Vagina (tissue), 2 donors: ENCODE measurements around the gene ILDR2. TPM values are rescaled to one million over a fixed set of nuclear protein-coding genes. Genes with fewer than 3 reads are reported as not detected.

Experiments used
- DNase-seq, 2 donors: peaks; one replicate each; pipeline ENCODE4 v3.0.0-alpha.2; 2017; ENCODE audit errors: extremely low spot score in 2 of 2
- H3K27ac ChIP-seq: fragments of 200-600 bp; sonication (generic); one replicate; pipeline ENCODE4 v1.5.1; 2019
- H3K27me3 ChIP-seq: fragments of 200-600 bp; sonication (generic); one replicate; pipeline ENCODE4 v1.5.1; 2019
- H3K36me3 ChIP-seq, 2 donors: fragments of 200-600 bp; sonication (generic); one replicate each; pipeline ENCODE4 v1.5.1; 2017 to 2019
- H3K4me1 ChIP-seq: fragments of 200-600 bp; sonication (generic); one replicate; pipeline ENCODE4 v1.5.1; 2019
- H3K4me3 ChIP-seq, 2 donors: fragments of 200-600 bp; sonication (generic); 1 replicate in 1 of 2; 2 replicates in 1 of 2; pipeline ENCODE4 v1.5.1; 2016 to 2019
- H3K9me3 ChIP-seq: fragments of 200-600 bp; sonication (generic); one replicate; pipeline ENCODE4 v1.5.1; 2019
- POLR2A ChIP-seq, 2 donors: fragments of 450-650 bp; IDR thresholded peaks; one replicate each; pipeline ENCODE4 v1.6.1; 2017; ENCODE audit warnings: antibody characterized with exemption in 2 of 2, mild to moderate bottlenecking in 2 of 2, moderate library complexity in 2 of 2
- POLR2AphosphoS5 ChIP-seq, 2 donors: sonication (generic); formaldehyde crosslinking; IDR thresholded peaks; one replicate each; pipeline ENCODE4 v1.9.0; 2017; ENCODE audit warnings: antibody characterized with exemption in 2 of 2, mild to moderate bottlenecking in 2 of 2, low read depth in 1 of 2; ENCODE audit not compliant: insufficient read depth in 1 of 2
- intact Hi-C: fragments of 100-400 bp; cut with DNase I; formaldehyde crosslinking; loops from one replicate; pipeline ENCODE4 v1.15.1; 2023
- total RNA-seq: library from RNA; depleted of rRNA; stranded (reverse); fragments of >200 nt; gene quantifications from one replicate; pipeline ENCODE4 v1.2.3, GENCODE V29; 2016
- TF ChIP-seq, protein P1 (sequence below), 3 experiments: fragments of 450-650 bp in 2 of 3; fragments of 200-600 bp in 1 of 3; sonication (generic) in 1 of 3; IDR thresholded peaks; one replicate each; pipeline ENCODE4 v1.5.1; 2017 to 2019; ENCODE audit warnings: antibody characterized with exemption in 3 of 3, mild to moderate bottlenecking in 2 of 3, moderate library complexity in 2 of 3

ILDR2 gene
- total RNA-seq, 1 donor from 2014 or later, result 0.25 TPM

DNA sequence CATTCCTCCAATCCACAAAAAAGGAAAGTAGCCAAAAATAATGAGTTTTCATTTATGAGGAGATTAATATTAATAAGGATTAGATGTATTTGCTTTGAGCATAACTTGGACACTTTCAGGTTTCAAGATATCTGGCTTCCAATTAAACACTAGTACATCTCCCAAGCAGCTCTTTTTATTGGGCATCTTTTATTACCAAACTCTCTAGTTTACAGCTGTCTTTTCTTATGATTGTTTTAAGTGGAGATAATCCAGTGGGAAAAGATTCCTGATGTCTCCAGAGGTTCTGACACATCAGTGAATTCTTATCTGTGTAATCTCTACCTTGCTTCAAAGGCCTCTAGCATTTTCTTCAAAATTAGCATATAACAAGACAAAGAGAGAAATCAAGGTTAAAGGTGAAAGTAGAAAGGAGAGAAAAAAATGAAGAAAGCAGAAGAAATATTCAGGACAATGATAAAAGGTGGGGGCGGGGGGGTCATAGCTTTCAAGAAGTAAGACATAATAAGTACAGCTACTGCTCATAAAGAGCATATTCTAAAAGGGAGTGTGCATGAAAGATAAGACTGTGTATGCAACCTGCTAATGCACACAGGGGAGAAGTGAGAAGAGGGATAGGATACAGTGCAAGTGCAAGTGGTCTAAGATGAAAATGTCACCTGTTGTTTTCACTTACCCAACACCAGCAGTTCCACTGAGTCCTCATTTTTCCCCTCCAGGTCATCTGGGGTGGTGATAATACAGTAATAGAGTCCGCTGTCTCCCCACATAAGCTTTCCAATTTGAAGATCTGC lies 19.1 kb downstream of the ILDR2 start:
- Histone ChIP-seq H3K9me3 (no peaks in the 10 kb centered on the region), H3K36me3 (no peaks in the 10 kb centered on the region), H3K27ac (no peak overlapping the region), H3K4me1 (no peaks in the 10 kb centered on the region), H3K4me3 (no peak overlapping the region), H3K27me3 (no peaks in the 10 kb centered on the region)
- intact Hi-C loops, result no loop called here
- TF ChIP-seq POLR2A (IDR thresholded peaks at IDR 0.05), result no peak
- no peak for TF ChIP-seq POLR2AphosphoS5 (IDR thresholded peaks at IDR 0.05; ENCODE audit: insufficient read depth in 1 of 2, low read depth in 1 of 2)
- TF ChIP-seq, protein P1, sequence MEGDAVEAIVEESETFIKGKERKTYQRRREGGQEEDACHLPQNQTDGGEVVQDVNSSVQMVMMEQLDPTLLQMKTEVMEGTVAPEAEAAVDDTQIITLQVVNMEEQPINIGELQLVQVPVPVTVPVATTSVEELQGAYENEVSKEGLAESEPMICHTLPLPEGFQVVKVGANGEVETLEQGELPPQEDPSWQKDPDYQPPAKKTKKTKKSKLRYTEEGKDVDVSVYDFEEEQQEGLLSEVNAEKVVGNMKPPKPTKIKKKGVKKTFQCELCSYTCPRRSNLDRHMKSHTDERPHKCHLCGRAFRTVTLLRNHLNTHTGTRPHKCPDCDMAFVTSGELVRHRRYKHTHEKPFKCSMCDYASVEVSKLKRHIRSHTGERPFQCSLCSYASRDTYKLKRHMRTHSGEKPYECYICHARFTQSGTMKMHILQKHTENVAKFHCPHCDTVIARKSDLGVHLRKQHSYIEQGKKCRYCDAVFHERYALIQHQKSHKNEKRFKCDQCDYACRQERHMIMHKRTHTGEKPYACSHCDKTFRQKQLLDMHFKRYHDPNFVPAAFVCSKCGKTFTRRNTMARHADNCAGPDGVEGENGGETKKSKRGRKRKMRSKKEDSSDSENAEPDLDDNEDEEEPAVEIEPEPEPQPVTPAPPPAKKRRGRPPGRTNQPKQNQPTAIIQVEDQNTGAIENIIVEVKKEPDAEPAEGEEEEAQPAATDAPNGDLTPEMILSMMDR (IDR thresholded peaks at IDR 0.05), result no peak
- no peak for DNase-seq

DNA sequence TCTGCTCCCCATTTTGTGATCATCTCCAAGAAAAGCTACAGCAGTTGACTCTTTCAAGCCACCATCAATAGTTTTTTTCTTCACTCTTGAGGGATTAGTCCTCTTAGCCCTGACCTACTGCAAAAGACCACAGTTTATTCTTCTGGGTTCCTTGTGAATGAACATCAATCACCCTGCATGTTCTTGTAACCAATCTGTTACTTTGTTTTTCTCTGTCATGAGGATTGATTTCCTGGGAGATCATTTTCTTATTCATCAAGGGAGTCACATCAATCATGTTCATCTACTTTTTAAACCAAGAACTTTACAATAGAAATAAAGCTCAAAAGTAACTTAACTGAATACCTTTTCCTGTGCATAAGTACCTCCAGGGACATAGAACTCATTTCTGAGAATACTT lies 21.8 kb downstream of the ILDR2 start:
- Histone ChIP-seq H3K27ac (no peak overlapping the region), H3K27me3 (no peaks in the 10 kb centered on the region), H3K4me1 (no peaks in the 10 kb centered on the region), H3K9me3 (no peaks in the 10 kb centered on the region), H3K36me3 (no peaks in the 10 kb centered on the region), H3K4me3 (no peak overlapping the region)
- no peak for TF ChIP-seq POLR2AphosphoS5 (IDR thresholded peaks at IDR 0.05; ENCODE audit: insufficient read depth in 1 of 2, low read depth in 1 of 2)
- TF ChIP-seq, protein P1 (IDR thresholded peaks at IDR 0.05), result no peak
- DNase-seq, result no peak
- intact Hi-C loops, result no loop called here

DNA sequence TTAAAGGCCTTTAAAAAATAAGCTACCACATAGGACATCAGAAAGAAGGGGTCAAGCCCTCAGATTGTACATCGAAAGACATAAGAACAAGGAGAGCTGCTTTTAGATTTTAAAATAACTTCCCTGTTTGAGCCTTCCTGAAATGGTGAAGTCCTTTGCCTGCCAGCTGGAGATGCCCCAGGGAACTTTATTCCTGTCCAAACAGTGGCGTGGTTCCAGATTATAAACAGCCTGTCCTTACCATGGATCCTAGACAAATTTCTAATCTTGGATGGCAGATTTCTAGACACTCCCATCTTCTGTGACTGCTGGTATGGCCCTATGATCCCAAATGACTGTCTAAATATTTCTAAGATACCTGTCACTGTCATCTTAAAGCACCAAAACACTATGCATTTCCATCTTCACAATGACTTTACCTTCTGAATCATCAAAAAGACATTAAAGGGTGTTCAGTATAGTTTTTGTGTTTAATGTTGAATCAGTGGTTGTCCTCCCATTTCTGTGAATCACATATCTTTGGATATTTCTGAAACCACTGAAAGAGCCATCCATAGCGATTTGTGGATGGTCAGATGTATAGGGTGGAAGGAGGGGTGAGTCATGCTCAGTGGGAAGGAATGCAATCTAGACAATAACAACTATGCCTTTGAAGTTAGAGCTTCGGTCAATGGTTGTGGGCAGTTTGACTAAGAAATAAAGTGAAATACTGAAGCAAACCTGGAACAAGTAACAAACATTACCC lies 23.2 kb downstream of the ILDR2 start:
- intact Hi-C loops, result no loop called here
- TF ChIP-seq POLR2AphosphoS5 (IDR thresholded peaks at IDR 0.05; ENCODE audit: insufficient read depth in 1 of 2, low read depth in 1 of 2) (no peak), POLR2A (IDR thresholded peaks at IDR 0.05) (no peak)
- TF ChIP-seq, protein P1 (IDR thresholded peaks at IDR 0.05), result no peak
- no peak for DNase-seq
- H3K9me3 ChIP-seq, result no peaks in the 10 kb centered on the region
- H3K27me3 ChIP-seq, result no peaks in the 10 kb centered on the region
- peaks cover 8% of the 10 kb centered on the region for H3K4me1 ChIP-seq
- H3K27ac ChIP-seq, result no peak overlapping the region
- no peaks in the 10 kb centered on the region for H3K36me3 ChIP-seq
- H3K4me3 ChIP-seq, result no peak overlapping the region

DNA sequence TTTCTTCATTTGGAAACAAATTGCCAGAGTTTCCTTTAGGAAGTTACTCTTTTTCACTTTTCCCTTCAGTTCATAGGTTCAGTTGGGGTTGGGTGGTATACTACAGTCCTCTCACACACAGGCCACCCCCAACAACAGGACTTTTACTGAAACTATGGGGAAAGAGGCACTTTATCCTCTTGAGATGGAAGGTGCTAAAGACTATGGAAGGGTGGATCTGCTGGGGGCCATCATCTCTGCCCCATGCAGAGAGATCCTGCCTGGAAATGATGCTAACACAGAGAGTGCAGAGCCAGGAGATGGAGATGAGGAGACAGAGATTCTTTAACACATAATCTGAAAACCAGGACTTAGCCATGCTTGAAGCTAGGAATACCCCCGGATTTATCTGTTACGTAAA lies 24.3 kb downstream of the ILDR2 start:
- no peak for DNase-seq
- no peak for TF ChIP-seq POLR2A (IDR thresholded peaks at IDR 0.05)
- no peak for TF ChIP-seq POLR2AphosphoS5 (IDR thresholded peaks at IDR 0.05; ENCODE audit: insufficient read depth in 1 of 2, low read depth in 1 of 2)
- TF ChIP-seq, protein P1 (IDR thresholded peaks at IDR 0.05), result no peak
- Histone ChIP-seq H3K4me3 (no peak overlapping the region), H3K27me3 (no peaks in the 10 kb centered on the region), H3K4me1 (peaks cover 10% of the 10 kb centered on the region), H3K27ac (no peak overlapping the region), H3K9me3 (no peaks in the 10 kb centered on the region), H3K36me3 (no peaks in the 10 kb centered on the region)
- intact Hi-C loops, result no loop called here

- Histone ChIP-seq H3K9me3 (no peaks in the 10 kb centered on the region), H3K27me3 (no peaks in the 10 kb centered on the region), H3K4me3 (no peak overlapping the region), H3K4me1 (peaks cover 10% of the 10 kb centered on the region), H3K27ac (no peak overlapping the region), H3K36me3 (no peaks in the 10 kb centered on the region)
- no peak for DNase-seq
- TF ChIP-seq POLR2AphosphoS5 (IDR thresholded peaks at IDR 0.05; ENCODE audit: insufficient read depth in 1 of 2, low read depth in 1 of 2), result no peak
- intact Hi-C loops, result no loop called here
Measured at GRCh38 chr1:166950156-166950555, 25.2 kb downstream of the ILDR2 start.
